Measurements from ENCODE around the gene ZFAND6.

Gene ZFAND6

DNA sequence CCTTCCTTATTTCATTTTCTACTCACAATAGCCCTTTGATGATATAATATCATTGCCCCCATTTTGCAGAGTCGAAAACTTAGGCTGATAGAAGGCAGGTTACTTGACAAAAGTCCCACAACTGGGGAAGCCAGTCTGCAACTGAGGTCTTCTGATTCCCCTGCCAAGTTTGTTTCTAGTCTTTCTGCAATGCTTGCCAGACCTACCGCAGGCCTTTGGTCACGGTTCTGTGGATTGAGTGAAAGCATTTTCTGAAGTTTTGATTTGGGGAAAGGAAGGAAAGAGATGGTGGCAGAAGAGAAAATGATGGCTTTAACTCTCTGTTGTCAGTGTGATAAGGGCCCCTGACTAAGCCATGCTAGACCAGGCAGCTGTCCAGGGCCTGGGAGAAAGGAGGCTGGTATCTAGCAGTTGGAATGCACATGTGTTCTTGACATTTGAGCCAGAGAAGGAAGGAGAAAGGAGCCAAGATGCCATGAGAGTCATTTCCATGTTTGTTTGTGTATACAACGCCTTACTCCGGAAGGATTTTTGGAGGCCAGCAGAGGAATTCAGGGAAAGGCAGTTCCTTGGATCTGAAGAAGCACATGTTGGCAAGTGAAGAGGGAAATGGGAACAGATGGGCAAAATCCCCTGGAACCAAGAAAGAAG, 123.3 kb downstream of the ZFAND6 start:
- Histone ChIP-seq H3K9me3 (ENCODE audit: control insufficient read depth, low read length) (no peaks in the 10 kb centered on the region), H3K9ac (ENCODE audit: low read length) (no peak overlapping the region), H3K4me3 (ENCODE audit: low read length) (no peak overlapping the region), H3K36me3 (ENCODE audit: control insufficient read depth, insufficient read depth, low read length, severe bottlenecking) (peaks cover 69% of the 10 kb centered on the region), H3K27me3 (replicated peaks; ENCODE audit: control insufficient read depth, insufficient read depth, low read length) (no peaks in the 10 kb centered on the region), H3K4me1 (ENCODE audit: control insufficient read depth, insufficient read depth, low read length) (peaks cover 32% of the 10 kb centered on the region)
- DNase-seq (ENCODE audit: low read depth): peak; percentile 82

DNA sequence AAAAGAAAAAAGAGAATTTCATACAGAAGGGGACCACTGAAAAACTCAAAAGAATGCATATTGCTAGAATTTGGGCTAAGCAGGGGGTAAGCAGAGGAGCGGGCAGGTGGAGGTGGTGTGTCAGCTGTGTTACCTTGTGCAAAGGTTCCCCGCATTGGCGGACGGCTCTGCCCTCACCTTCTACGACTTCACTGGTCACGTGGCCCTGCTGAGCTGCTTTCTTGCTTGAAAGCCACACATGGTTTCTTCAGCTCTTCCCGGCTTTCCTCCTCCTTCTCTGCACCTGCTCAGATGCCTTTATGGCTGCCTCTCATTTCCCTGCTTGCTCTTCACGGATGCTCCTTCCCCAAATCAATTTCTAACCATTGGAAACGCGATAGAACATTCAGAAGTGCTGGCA, 123.8 kb downstream of the ZFAND6 start:
- H3K4me1 ChIP-seq (ENCODE audit: control insufficient read depth, insufficient read depth, low read length): peaks cover 30% of the 10 kb centered on the region
- H3K9ac ChIP-seq (ENCODE audit: low read length): no peak overlapping the region
- H3K4me3 ChIP-seq (ENCODE audit: low read length): no peak overlapping the region
- no peak for DNase-seq (ENCODE audit: low read depth)
- H3K27me3 ChIP-seq (replicated peaks; ENCODE audit: control insufficient read depth, insufficient read depth, low read length): no peaks in the 10 kb centered on the region
- H3K9me3 ChIP-seq (ENCODE audit: control insufficient read depth, low read length): no peaks in the 10 kb centered on the region
- H3K36me3 ChIP-seq (ENCODE audit: control insufficient read depth, insufficient read depth, low read length, severe bottlenecking): peaks cover 72% of the 10 kb centered on the region

DNA sequence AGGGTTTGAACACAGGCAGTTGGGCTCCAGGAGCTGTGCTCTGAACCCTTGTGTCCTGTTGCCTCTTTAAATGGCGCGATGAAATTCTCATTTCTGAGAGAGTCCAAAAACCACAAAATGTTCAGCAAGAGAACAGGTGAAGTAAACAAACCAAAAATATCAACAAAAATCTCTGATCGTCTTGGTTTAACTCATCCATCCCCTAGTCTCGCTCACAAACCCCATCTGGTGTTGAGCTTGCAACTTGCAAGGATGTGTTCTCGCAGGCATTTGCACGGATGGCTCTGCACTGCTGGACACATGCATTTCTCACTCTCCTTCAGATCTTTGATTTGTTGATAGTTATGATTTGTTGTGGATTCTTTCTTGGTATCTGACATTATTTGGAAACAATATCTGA, 124.4 kb downstream of the ZFAND6 start:
- H3K9me3 ChIP-seq (ENCODE audit: control insufficient read depth, low read length): no peaks in the 10 kb centered on the region
- DNase-seq (ENCODE audit: low read depth): no peak

DNA sequence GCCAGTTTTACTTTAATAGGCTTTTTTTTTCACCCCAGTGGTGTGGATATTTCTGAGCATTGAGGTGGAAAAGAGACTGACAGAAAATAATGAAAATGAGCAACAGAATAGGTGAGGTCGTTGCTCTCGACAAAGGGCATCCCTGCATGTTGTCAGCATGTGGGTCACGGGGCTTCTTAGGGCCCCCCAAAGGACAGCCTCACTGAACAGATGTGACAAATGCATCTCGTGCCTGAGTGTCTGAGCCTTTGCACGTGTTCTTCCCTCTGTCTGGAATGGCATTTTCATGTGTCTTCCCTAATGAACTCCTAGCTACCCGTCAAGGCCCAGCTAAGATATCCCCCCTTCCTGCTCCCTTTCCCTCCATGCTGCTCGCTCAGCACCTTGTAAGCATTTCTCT, 125.1 kb downstream of the ZFAND6 start:
- no peak overlapping the region for H3K4me3 ChIP-seq (ENCODE audit: low read length)

More for the DNA sequence above, 124.4 kb downstream of the ZFAND6 start:
- Histone ChIP-seq H3K4me3 (ENCODE audit: low read length) (no peak overlapping the region), H3K36me3 (ENCODE audit: control insufficient read depth, insufficient read depth, low read length, severe bottlenecking) (peaks cover 76% of the 10 kb centered on the region), H3K4me1 (ENCODE audit: control insufficient read depth, insufficient read depth, low read length) (peaks cover 28% of the 10 kb centered on the region), H3K9ac (ENCODE audit: low read length) (no peak overlapping the region), H3K27me3 (replicated peaks; ENCODE audit: control insufficient read depth, insufficient read depth, low read length) (no peaks in the 10 kb centered on the region)

DNA sequence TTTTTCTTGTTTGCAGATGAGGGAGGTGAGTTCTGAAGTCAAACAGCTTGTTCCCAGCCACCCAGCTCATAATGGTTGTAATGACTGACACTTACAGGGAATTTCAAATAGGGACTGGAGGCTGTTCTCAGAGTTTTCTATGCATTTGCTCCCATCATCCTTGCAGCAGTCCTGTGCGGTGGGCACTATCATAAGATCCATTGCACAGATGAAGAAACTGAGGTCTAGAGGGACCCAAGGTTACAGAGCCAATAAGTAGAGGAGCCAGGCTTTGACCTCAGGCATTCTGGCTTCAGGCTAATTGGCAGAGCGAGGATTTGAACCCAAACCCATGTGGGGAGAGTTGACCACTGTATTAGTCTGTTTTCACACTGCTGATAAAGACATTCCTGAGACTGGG, 125.7 kb downstream of the ZFAND6 start:
- DNase-seq (ENCODE audit: low read depth): no peak
- Histone ChIP-seq H3K9ac (ENCODE audit: low read length) (no peak overlapping the region), H3K4me1 (ENCODE audit: control insufficient read depth, insufficient read depth, low read length) (peaks cover 15% of the 10 kb centered on the region), H3K9me3 (ENCODE audit: control insufficient read depth, low read length) (no peaks in the 10 kb centered on the region), H3K27me3 (replicated peaks; ENCODE audit: control insufficient read depth, insufficient read depth, low read length) (no peaks in the 10 kb centered on the region), H3K4me3 (ENCODE audit: low read length) (no peak overlapping the region), H3K36me3 (ENCODE audit: control insufficient read depth, insufficient read depth, low read length, severe bottlenecking) (peaks cover 74% of the 10 kb centered on the region)

More for the DNA sequence above, 125.1 kb downstream of the ZFAND6 start:
- no peaks in the 10 kb centered on the region for H3K27me3 ChIP-seq (replicated peaks; ENCODE audit: control insufficient read depth, insufficient read depth, low read length)
- no peaks in the 10 kb centered on the region for H3K9me3 ChIP-seq (ENCODE audit: control insufficient read depth, low read length)
- H3K4me1 ChIP-seq (ENCODE audit: control insufficient read depth, insufficient read depth, low read length): peaks cover 21% of the 10 kb centered on the region
- peaks cover 76% of the 10 kb centered on the region for H3K36me3 ChIP-seq (ENCODE audit: control insufficient read depth, insufficient read depth, low read length, severe bottlenecking)
- H3K9ac ChIP-seq (ENCODE audit: low read length): no peak overlapping the region
- DNase-seq (ENCODE audit: low read depth): no peak

DNA sequence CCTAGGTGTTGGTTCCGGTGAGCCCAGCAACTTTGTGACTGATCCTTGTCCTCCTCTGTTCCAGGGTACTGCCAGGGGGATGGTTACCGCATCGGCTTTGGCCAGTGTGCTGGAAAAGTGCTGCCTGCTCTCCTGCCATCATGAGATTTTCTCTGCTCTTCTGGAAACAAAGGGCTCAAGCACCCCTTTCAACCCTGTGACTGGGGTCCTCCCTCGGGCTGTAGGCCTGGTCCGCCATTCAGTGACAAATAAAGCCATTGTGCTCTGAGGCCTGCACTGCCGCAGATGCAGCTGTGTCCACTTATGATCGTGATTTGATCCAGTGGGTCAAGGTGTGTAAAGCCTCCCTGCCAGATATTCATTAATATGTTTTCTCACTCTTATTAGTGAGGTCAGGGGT, 126.6 kb downstream of the ZFAND6 start:
- Histone ChIP-seq H3K36me3 (ENCODE audit: control insufficient read depth, insufficient read depth, low read length, severe bottlenecking) (peaks cover 65% of the 10 kb centered on the region), H3K4me3 (ENCODE audit: low read length) (no peak overlapping the region), H3K4me1 (ENCODE audit: control insufficient read depth, insufficient read depth, low read length) (peaks cover 15% of the 10 kb centered on the region), H3K27me3 (replicated peaks; ENCODE audit: control insufficient read depth, insufficient read depth, low read length) (no peaks in the 10 kb centered on the region), H3K9me3 (ENCODE audit: control insufficient read depth, low read length) (no peaks in the 10 kb centered on the region), H3K9ac (ENCODE audit: low read length) (no peak overlapping the region)
- DNase-seq (ENCODE audit: low read depth): no peak

DNA sequence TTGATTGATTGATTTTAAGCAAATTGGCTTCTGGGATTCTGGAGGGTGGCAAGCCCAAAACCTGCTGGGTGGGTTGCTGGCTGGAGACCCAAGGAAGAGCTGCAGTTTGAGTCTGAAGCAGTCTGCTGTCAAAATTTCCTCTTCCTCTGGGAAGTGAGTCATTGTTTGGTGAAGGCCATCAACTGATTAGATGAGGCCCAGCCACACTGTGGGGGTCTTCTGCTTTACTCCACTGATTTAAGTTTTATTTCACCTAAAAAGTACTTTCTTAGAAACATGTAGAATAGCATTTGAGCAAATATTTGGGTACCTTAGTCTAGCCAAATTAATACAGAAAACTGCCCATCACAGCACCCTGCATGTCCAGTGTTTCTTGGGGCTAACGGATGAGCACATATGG, 127.1 kb downstream of the ZFAND6 start:
- Histone ChIP-seq H3K4me1 (ENCODE audit: control insufficient read depth, insufficient read depth, low read length) (peaks cover 15% of the 10 kb centered on the region), H3K4me3 (ENCODE audit: low read length) (no peak overlapping the region), H3K36me3 (ENCODE audit: control insufficient read depth, insufficient read depth, low read length, severe bottlenecking) (peaks cover 60% of the 10 kb centered on the region), H3K9ac (ENCODE audit: low read length) (no peak overlapping the region), H3K9me3 (ENCODE audit: control insufficient read depth, low read length) (no peaks in the 10 kb centered on the region), H3K27me3 (replicated peaks; ENCODE audit: control insufficient read depth, insufficient read depth, low read length) (no peaks in the 10 kb centered on the region)
- no peak for DNase-seq (ENCODE audit: low read depth)
